ENCODE results near the gene RAB4A.

The RAB4A gene

DNA sequence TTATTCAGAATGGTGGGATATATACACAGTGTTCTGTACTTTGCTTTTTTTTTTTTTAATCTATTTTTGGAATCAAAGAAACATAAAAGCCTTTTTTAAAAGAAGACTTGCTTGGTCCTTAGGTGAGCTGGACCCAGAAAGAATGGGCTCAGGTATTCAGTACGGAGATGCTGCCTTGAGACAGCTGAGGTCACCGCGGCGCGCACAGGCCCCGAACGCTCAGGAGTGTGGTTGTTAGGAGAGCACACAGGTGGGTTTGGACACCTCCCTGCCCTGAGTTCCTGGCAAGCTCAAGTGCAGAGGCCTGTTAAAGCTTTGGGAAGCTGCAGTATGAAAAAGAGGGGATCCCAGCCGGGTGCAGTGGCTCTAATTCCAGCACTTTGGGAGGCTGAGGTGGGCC lies 31.8 kb downstream of the RAB4A start:
- H3K27me3 ChIP-seq (ENCODE audit: control insufficient read depth, insufficient read depth, low read length) = no peaks in the 10 kb centered on the region
- no peaks in the 10 kb centered on the region for H3K4me1 ChIP-seq
- no peak overlapping the region for H3K4me3 ChIP-seq (ENCODE audit: low read depth, low read length)
- no peak overlapping the region for H3K9ac ChIP-seq
- no peak overlapping the region for H3K27ac ChIP-seq
- no peak overlapping the region for H3K4me2 ChIP-seq (ENCODE audit: low read length)
- no peak overlapping the region for H2AFZ ChIP-seq
- H3K9me3 ChIP-seq (ENCODE audit: control insufficient read depth, low read length) = no peaks in the 10 kb centered on the region
- H3K79me2 ChIP-seq = no peaks in the 10 kb centered on the region
- H3K36me3 ChIP-seq (ENCODE audit: control insufficient read depth, insufficient read depth, low read length) = no peaks in the 10 kb centered on the region
- TF ChIP-seq, protein P1, sequence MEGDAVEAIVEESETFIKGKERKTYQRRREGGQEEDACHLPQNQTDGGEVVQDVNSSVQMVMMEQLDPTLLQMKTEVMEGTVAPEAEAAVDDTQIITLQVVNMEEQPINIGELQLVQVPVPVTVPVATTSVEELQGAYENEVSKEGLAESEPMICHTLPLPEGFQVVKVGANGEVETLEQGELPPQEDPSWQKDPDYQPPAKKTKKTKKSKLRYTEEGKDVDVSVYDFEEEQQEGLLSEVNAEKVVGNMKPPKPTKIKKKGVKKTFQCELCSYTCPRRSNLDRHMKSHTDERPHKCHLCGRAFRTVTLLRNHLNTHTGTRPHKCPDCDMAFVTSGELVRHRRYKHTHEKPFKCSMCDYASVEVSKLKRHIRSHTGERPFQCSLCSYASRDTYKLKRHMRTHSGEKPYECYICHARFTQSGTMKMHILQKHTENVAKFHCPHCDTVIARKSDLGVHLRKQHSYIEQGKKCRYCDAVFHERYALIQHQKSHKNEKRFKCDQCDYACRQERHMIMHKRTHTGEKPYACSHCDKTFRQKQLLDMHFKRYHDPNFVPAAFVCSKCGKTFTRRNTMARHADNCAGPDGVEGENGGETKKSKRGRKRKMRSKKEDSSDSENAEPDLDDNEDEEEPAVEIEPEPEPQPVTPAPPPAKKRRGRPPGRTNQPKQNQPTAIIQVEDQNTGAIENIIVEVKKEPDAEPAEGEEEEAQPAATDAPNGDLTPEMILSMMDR (IDR thresholded peaks at IDR 0.05) = no peak

DNA sequence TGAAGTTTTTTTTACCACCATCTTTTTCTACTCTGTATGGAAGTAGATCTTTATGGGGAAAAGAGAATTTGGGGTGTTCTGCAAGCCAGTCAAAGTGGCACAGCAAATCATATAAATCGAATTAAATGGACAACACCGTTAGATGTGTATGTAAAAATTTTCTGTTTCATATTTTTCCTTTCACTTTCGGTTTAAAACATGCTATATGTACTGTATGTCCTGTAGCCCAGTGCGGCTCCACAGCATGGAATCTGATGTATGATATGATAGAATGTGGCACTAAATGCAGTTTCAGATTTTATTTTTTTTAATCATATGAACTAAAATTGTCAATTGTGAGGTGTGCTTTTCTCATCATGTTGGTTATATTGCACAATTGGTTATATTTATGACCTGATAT lies 32.9 kb downstream of the RAB4A start:
- H3K36me3 ChIP-seq (ENCODE audit: control insufficient read depth, insufficient read depth, low read length) = no peaks in the 10 kb centered on the region
- no peaks in the 10 kb centered on the region for H3K27me3 ChIP-seq (ENCODE audit: control insufficient read depth, insufficient read depth, low read length)
- H3K9me3 ChIP-seq (ENCODE audit: control insufficient read depth, low read length) = no peaks in the 10 kb centered on the region
- H3K4me2 ChIP-seq (ENCODE audit: low read length) = no peak overlapping the region
- H3K4me1 ChIP-seq = no peaks in the 10 kb centered on the region
- H2AFZ ChIP-seq = no peak overlapping the region
- no peak overlapping the region for H3K27ac ChIP-seq
- TF ChIP-seq, protein P1 (IDR thresholded peaks at IDR 0.05) = no peak
- no peaks in the 10 kb centered on the region for H3K79me2 ChIP-seq
- no peak overlapping the region for H3K9ac ChIP-seq
- H3K4me3 ChIP-seq (ENCODE audit: low read depth, low read length) = no peak overlapping the region

DNA sequence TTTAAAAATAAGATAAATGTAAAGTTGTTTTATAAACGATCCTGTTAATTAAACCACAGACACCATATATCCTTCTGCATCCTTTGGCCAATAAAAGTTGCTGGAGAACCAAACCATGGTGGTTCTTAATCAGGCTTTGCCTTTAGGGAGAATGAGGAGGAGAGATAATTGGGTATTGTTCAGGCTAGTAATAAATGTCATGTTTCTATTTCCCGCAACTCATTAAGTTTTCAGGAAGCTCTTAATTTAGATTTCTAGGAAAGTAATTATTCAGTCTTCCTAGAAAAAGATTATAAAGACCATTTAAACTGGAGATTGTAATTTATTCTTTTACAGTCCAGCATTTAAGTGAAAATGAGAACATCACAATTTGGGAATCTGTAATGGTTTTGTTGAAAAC lies 34.5 kb downstream of the RAB4A start:
- Histone ChIP-seq H2AFZ (no peak overlapping the region), H3K36me3 (ENCODE audit: control insufficient read depth, insufficient read depth, low read length) (no peaks in the 10 kb centered on the region), H3K4me2 (ENCODE audit: low read length) (no peak overlapping the region), H3K9me3 (ENCODE audit: control insufficient read depth, low read length) (no peaks in the 10 kb centered on the region), H3K27ac (no peak overlapping the region), H3K9ac (no peak overlapping the region), H3K79me2 (no peaks in the 10 kb centered on the region), H3K4me3 (ENCODE audit: low read depth, low read length) (no peak overlapping the region), H3K27me3 (ENCODE audit: control insufficient read depth, insufficient read depth, low read length) (no peaks in the 10 kb centered on the region), H3K4me1 (no peaks in the 10 kb centered on the region)
- TF ChIP-seq, protein P1 (IDR thresholded peaks at IDR 0.05) = no peak

DNA sequence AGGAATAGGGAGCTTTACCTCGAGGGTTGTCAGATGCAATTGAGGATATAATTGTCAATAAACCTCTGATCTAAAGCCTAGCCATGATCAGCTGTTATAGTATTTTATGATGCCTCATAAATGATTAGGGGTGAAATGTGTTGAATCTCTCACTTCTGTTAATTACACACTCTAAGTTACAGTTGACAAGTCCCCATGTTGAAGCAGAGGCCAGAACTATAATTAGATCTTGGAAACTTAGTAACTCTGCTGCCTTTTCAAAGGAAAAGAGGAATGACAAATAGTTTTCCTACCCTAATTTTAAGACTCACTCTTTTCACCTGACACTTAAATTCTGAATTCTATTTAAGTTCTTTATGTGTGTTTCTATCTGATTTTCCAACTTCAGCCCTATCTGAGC lies 38.2 kb downstream of the RAB4A start:
- no peak overlapping the region for H3K27ac ChIP-seq
- H2AFZ ChIP-seq = no peak overlapping the region
- no peaks in the 10 kb centered on the region for H3K9me3 ChIP-seq (ENCODE audit: control insufficient read depth, low read length)
- H3K27me3 ChIP-seq (ENCODE audit: control insufficient read depth, insufficient read depth, low read length) = no peaks in the 10 kb centered on the region
- H3K79me2 ChIP-seq = no peaks in the 10 kb centered on the region
- no peak overlapping the region for H3K4me2 ChIP-seq (ENCODE audit: low read length)
- no peaks in the 10 kb centered on the region for H3K36me3 ChIP-seq (ENCODE audit: control insufficient read depth, insufficient read depth, low read length)
- H3K4me1 ChIP-seq = no peaks in the 10 kb centered on the region
- H3K9ac ChIP-seq = no peak overlapping the region
- TF ChIP-seq, protein P1 (IDR thresholded peaks at IDR 0.05) = no peak
- H3K4me3 ChIP-seq (ENCODE audit: low read depth, low read length) = no peak overlapping the region

DNA sequence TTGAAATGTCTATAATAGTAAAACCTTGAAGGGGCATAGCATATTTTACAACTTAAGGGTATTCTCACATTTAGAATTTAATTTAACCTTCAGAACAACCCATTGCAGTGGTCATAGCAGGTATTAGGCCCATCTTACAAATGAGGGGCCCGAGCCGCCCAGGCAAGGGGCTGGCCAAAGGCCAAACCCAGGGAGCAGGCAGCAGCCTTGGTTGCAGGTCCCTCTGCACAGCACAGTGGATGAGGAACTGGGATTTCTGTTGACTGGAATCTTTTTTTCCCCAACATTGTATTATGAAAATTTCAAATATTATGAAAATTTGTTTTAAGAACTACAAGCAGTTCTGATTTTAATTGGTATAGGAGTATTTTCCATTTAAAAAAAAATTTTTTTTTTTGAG lies 38.8 kb downstream of the RAB4A start:
- Histone ChIP-seq H3K4me2 (ENCODE audit: low read length) (no peak overlapping the region), H3K27ac (no peak overlapping the region), H3K27me3 (ENCODE audit: control insufficient read depth, insufficient read depth, low read length) (no peaks in the 10 kb centered on the region), H3K36me3 (ENCODE audit: control insufficient read depth, insufficient read depth, low read length) (no peaks in the 10 kb centered on the region), H3K4me3 (ENCODE audit: low read depth, low read length) (no peak overlapping the region), H2AFZ (no peak overlapping the region), H3K4me1 (no peaks in the 10 kb centered on the region), H3K79me2 (no peaks in the 10 kb centered on the region), H3K9ac (no peak overlapping the region), H3K9me3 (ENCODE audit: control insufficient read depth, low read length) (no peaks in the 10 kb centered on the region)
- TF ChIP-seq, protein P1 (IDR thresholded peaks at IDR 0.05) = no peak
